HG02943 (cell line): ENCODE results near the gene ANKRD16.

Experiments
- ATAC-seq: cut with Tn5 transposase; IDR thresholded peaks from one replicate; pipeline ENCODE4 v1.9.1; 2021; ENCODE audit warnings: mild to moderate bottlenecking, low read depth, moderate library complexity; ENCODE audit not compliant: unreplicated experiment

ANKRD16 gene

GRCh38 chr10:5904227-5904626 is 14.5 kb upstream of the ANKRD16 start:
- ATAC-seq: peak; percentile 91

DNA sequence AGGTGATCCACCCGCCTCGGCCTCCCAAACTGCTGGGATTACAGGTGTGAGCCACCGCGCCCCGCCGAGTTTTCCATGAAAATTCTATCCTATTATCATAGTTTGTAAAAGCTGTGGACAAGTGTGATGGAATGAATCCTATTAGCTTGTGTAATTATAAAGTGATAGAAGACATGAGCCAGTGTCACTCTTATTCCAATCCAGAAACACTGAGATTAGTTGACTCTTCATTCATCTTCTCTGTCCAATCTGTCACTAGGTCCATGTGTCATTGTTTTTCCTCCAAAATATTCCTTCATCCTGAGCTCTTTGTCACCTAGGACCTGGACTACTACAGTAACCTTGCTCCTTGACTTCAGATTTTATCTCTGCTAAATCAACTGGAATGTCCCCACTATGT is 13.9 kb upstream of the ANKRD16 start:
- ATAC-seq: no peak

- ATAC-seq: no peak
These were observed 13.0 kb upstream of the ANKRD16 start for GRCh38 chr10:5902511-5903274.

GRCh38 chr10:5900247-5900646 is 10.6 kb upstream of the ANKRD16 start:
- ATAC-seq: no peak

- ATAC-seq: no peak
These were observed 8.5 kb upstream of the ANKRD16 start for GRCh38 chr10:5898163-5898562.

DNA sequence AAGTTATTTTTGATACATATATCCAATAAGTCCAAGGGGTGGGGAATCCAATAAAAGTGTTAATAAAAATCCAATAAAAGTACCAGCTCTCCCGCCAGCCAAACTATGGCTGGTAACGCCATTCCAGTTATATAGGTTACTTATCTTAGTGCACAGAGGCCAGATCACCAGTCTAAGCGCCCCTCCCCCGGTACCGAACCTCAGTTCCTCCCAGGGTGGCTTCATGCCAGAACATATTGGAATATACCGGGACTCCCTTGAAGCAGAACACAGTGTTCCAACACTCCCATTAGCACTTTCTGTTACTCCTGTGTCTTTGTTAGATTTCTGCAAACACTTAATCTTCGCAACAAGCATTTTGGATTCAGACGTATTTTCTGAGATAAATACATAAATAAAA is 7.8 kb upstream of the ANKRD16 start:
- ATAC-seq: no peak

GRCh38 chr10:5897053-5897340 is 7.3 kb upstream of the ANKRD16 start:
- ATAC-seq: no peak

- no peak for ATAC-seq
These were observed 6.7 kb upstream of the ANKRD16 start for GRCh38 chr10:5896208-5897052.

DNA sequence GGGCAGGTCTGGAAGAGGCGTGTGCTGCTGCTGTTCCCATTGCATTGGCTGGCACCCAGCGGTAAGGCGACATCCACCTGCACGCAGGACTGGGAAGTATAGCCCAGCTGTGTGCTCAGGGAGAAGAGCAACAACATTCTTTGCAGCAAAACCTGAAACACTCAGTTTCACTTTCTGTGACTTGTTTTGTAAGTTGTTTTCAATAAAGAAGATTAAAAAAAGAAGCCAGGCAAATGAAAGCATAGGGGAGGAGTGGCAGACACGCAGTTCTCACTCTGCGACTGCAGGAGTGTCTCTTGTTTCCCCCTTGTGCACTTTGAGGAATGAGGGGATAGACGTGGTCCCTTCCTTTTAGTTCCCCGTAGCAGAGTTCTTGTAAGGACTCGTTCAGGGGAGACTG is 6.1 kb upstream of the ANKRD16 start:
- ATAC-seq: peak; percentile 69

- ATAC-seq: peak; percentile 10
These were observed 5.7 kb upstream of the ANKRD16 start for GRCh38 chr10:5895365-5895764.

- ATAC-seq: no peak
These were observed 5.2 kb upstream of the ANKRD16 start for GRCh38 chr10:5894873-5895272.

DNA sequence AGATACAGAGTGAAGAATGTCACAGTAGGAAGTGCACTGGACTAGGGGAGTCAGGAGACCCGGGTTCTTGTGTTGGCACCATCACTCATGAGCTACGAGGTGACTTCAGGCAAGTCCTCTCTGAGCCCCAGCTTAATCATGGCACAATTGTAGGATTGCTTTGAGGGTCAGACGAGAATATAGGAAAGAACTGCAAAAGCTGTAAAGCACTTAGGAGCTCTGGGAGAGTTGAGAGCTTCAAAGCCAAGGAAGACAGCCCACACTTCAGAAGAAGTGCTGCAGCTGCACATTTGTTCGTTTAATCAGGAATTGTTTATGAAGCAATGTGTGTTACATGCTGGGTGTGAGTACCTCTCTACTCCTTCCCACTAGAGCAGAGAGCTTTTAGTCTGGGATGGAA is 4.7 kb upstream of the ANKRD16 start:
- ATAC-seq: no peak

DNA sequence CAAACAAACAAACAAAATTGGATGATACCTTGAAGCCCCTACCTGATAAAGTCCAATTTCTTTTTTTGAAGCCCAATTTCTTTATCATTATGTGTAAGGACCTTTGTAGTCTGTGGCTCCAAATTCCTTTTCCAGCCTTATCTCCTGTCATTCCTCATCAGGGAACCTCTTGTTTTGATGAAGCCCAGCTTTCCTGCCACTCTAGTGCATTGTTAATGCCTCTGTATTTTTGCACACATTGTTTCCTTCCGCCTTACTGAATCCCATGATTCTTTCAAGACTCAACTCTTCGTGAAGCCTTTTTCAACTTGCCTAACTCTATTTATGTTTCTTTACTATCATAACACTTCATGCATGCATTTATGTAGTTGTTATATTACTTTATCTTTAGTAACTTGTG is 3.6 kb upstream of the ANKRD16 start:
- no peak for ATAC-seq

GRCh38 chr10:5892007-5892406 is 2.3 kb upstream of the ANKRD16 start:
- no peak for ATAC-seq

DNA sequence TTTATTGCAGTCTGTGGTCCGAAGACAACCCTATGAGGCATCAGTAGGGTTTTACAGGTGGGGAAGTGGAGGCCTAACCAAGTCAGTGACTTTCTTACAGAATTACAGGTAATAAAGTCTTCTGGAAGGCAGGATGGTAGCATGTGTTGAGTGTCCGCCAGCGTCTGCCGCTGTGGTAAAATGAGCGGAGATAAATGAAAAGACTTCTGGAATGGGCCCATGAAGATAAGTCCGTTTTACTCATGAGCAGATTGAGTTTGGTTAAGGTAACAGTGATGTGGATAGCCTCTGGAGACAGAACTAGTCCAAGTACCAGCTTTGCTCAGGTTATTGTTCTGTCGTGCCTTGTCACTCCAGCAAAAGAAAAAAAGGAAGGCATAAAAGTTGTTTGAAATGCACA is 1.3 kb upstream of the ANKRD16 start:
- ATAC-seq: no peak

- peak; percentile 6 for ATAC-seq
These were observed 791 bp upstream of the ANKRD16 start for GRCh38 chr10:5890452-5890915.

DNA sequence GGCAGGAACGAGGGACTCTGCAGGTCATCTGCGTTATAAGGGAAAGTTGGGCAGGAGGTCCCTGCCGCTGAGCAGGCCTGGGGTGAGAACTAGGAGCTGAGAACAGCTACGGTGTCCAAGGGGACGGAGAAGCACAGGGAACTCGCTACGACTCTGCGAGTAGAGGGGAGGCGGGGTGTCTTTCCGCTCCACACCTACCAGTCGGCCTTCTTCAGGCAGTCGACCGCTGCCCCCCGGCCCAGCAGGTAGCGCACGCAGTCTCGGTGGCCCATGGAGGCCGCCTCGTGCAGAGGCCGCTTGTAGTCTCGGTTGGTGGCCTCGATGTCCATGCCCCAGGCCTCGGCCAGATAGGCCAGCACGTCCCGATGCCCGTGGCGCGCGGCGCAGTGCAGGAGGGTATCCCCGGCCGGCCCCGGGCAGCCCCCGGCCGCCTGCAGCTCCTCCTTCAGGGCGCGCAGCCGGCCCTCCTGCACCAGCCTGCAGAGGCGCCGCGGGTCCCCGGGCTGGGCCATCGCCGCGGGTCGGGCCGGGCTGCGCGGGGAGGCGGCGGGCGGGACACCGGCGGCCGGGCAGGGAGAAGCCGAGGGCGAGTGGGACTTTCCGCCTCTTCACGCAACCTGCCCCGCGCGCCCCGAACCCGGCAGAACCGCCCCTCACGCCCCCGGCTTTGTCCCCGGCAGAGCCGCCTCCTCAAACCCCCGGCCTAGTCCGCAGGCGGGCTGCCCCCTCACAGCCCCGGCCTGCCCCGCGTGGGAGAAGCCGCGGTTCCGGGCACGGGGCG is 660 bp downstream of the ANKRD16 start:
- ATAC-seq: peak; percentile 36

DNA sequence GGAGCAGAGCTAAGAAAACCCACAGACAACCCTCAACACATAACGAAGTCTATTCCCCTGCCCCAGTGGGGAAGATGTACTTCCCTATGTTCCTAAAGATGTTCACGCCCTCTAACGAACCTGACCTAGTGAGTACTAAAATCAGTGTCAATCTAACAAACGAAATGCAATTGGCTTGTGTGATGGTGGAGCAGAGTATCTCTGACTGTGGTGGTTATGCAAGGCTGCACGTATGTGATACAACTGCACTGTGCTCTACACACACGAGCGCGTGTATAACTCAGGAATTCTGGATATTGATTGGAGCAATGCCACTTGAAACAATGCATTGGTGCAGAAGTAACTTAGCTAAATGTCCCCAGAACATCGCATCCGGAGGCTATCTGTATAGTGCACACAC is 1.3 kb downstream of the ANKRD16 start:
- no peak for ATAC-seq

DNA sequence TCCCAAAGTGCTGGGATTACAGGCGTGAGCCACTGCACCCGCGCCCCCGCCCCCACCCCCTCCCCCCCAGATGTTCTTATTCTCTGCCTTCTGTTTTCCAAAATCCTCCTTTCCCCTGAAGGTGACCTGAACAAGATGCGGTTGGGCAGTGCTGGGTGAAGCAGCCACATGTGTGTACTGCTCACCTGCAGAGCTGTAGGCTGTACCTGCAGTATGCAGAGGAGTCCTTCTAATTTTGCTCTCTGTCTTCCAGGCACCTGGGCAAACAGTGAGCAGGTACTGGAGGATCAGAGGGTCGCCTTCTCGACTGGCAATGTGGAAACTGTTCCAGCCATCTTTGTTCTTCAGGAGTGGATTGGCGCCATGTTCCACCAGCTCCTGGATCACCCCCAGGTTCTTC is 2.1 kb downstream of the ANKRD16 start:
- ATAC-seq: no peak

GRCh38 chr10:5887029-5887428 is 2.7 kb downstream of the ANKRD16 start:
- no peak for ATAC-seq

GRCh38 chr10:5885619-5886018 is 4.1 kb downstream of the ANKRD16 start:
- no peak for ATAC-seq
